HG03175 (cell line): ENCODE data around the gene HBEGF.
A peak's percentile ranks its signal among the peaks of the same experiment; 100 is the strongest.

Experiments used
- ATAC-seq: cut with Tn5 transposase; IDR thresholded peaks from one replicate; pipeline ENCODE4 v1.9.1; 2021; ENCODE audit warnings: mild to moderate bottlenecking, moderate library complexity; ENCODE audit not compliant: unreplicated experiment

Gene HBEGF

DNA sequence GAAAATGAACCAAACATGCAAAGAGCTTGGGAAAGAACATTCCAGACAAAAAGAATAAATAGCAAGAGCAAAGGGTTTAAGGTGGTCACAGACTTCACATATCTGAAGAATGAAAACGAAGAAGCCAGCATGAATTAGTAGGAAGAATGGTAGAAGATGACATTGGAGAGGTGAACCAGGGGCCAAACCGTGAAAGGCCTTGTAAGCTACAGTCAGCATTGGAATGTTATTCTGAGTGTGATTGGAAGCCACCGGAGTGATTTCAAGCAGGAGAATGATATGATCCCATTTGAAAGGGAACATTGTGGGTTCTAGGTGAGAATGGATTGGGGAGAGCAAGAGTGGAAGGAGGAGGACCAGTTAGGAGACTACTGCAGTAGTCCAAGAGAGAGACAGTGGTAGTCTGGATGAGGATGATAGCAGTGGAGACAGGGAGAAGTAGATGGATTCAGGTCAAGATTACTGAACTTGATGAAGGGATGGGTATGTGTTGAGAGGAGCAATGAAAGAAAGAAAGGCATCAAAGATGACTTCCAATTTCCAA, 36.6 kb downstream of the HBEGF start:
- ATAC-seq = no peak

GRCh38 chr5:140305471-140305870, 40.9 kb downstream of the HBEGF start:
- no peak for ATAC-seq

DNA sequence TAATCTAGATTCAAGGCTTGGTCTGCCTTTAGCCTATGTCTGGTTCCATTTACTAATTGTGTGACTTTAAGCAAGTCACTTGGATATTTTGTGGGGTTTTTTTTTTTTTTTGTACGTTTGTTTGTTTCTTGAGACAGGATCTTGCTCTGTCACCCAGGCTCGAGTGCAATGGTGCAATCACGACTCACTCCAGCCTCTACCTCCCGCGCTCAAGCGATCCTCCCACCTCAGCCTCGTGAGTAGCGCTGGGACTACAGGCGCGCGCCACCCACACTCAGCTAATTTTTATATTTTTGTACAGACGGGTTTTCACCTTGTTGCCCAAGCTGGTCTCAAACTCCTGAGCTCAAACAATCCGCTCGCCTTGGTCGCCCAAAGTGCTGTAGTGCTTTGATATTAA, 42.4 kb downstream of the HBEGF start:
- no peak for ATAC-seq

GRCh38 chr5:140302786-140303639, 43.4 kb downstream of the HBEGF start, which contains the start of gene PFDN1:
PFDN1 (minus strand) TSS chr5:140303101; CDS start chr5:140303073, 28 bp downstream.
- ATAC-seq = peak; percentile 94

GRCh38 chr5:140301136-140301535, 45.3 kb downstream of the HBEGF start:
- no peak for ATAC-seq

- no peak for ATAC-seq
Measured at GRCh38 chr5:140299056-140299455, 47.3 kb downstream of the HBEGF start.

DNA sequence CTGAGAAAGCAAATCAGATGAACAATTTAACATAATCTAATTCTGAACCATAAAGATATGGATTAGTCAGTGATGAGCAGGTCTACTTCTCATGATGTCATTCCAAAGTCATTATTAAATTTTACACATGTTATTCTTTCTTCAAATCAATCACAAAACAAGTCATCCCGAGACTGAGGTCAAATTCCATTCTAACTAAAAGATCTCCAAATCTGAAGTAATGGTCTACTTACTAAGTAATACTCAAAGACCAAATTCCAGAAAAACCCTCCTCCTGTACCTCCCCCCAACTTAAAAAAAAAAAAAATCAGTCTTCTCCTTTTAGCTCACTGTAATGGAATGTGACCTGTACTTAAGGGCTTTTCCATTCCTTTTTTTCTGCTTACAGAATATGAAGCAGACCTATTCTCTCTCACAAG, 48.2 kb downstream of the HBEGF start:
- no peak for ATAC-seq

DNA sequence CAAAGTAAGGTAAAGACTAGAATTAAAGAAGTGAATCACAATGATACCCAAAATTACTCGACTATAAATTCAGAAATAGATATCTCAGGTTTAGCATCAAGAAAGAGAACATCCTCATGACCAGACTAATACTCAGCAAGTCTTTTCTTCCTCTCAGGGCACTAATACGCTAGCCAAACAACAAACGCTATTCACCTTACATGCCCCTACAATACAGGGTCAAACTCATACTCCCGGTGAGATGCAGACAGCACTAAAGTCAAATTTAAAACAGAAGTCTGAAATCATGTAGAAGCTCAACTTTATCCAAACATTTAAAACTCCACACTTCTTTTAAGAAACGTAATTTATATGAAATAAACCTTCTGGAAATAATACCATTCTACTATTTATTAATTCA, 49.1 kb downstream of the HBEGF start:
- ATAC-seq = no peak

DNA sequence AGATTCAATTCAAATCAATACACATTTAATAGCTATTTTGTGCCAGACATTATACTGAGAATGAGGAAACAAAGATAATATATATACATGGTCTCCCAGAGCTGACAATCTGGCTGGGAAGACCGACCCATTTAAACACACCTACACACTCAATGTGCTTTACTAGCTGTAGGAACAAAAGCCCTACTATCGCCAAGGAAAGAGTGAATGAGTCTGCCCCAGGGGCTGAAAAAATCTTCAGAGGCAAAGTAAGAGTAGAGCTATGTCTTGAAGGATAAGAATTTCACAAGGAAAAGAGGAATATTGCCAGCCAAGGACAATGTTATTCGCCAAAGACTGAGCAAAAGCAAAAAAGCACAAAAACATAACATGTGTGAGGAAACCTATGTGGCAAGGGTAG, 50.1 kb downstream of the HBEGF start:
- no peak for ATAC-seq

- ATAC-seq = no peak
Measured at GRCh38 chr5:140295414-140295813, 51.0 kb downstream of the HBEGF start.

- no peak for ATAC-seq
Measured at GRCh38 chr5:140294753-140295152, 51.6 kb downstream of the HBEGF start.

DNA sequence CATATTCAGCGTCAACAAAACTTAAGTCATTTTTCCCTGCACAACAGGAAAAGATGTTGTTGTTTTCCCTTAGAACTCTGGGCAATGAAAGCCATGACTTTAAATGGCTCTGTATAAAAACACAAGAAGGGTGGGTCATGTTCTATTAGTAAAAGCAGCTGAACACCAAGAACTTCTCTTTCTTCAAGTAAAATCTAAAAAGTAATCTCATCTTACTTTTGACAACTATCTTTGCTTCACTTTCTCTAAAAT, 52.6 kb downstream of the HBEGF start:
- ATAC-seq = no peak

DNA sequence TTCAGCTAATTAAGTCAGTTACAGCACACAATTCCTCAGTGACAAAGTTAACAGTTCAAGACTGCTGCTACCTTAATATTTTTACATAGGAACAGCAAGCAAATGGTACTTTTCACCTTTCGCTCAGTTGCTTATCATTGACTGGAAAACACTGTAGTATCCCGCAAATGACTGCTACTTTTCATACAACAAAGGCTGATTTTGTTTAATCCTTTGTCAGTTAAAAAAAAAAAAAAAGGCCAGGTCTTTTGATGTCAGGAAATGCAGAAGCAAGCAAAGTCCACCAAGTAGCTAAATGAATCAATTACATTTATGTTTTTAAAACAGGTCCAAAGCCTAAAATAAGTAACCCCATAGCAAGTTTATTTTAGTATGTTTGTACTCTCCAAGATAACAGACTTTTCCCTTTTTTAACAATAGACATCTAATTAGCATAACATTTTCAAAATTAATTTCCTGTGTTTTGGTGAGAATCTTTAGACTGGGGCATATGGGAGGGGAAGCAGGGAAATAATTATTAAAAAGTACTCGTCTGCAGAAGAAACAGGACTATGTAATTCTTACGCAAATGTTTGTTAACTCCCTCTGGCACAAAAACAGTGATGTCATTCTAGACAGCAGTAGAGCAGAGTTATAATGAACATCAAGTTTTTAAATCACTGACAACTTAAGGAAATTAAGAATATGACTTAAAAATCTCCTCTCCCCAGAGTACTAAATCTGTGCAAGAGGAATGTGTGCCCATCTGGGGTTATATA, 53.1 kb downstream of the HBEGF start:
- no peak for ATAC-seq

- ATAC-seq = no peak
Measured at GRCh38 chr5:140292212-140293036, 54.0 kb downstream of the HBEGF start.

GRCh38 chr5:140287801-140288521, 58.4 kb downstream of the HBEGF start:
- ATAC-seq = no peak

GRCh38 chr5:140286424-140286823, 60.0 kb downstream of the HBEGF start:
- no peak for ATAC-seq

DNA sequence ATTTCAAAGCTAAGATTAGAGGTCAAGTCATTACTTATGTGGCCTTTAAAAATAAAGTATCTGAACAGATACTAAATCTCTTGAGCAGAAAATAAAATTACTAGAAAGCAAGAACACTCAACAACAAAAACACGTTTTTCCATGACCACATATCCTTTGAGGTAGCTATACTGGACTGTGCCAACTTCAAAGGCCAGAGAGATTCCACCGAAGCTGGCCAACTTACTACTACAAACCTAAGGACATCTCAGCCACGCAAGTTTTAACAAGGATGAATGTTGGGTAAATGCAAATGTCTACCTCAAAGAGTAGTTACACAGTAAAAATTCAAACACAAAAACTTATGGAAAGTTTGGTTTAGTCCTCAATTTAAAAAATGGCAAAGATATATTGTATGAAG, 62.4 kb downstream of the HBEGF start:
- no peak for ATAC-seq
